Measurements from ENCODE around the gene MORN1.

DNA sequence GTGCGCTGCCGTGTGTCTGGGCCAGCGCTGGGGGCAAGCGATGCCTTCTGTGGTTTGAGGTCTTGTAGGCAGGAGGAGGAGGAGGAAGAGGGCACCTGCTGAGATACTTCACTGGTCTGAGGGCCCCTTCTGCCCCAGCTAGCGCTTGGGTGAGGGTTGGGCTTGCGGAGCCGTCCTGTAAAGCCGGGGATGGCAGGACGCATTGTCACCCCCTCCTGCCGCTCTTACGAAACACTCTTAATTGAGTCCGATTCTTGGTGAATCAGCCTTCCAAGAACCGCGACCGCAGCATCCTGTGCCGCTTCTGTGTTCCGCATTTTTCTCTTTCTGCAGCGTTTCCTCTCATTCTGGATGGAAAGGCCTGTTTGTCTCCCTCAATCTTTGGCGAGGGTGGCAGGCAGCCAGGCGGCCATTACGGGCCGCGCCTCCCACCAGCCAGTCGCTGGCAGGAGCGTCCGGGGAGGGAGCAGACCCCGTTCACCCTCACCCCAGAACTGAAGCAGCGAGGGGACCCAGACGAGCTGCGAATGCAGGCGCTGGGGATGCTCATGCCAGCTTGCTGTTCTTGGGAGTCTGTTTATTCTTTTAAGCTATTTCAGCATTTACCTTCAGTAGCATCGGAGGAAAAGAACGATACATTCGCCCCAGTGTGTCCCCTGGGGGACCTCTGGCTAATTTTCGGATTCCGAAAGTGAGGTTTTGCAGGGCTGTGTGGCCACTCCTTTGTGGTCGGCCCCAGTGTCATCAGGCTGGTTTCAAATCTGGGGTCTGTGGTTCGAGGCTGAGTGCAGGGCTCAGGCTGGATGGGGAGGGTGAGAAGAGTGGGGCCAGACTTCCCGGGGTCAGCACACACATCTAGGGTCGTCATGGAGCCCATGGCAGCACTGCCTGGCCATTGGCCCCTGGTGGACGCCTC lies 100.5 kb downstream of the MORN1 start:
- TF ChIP-seq, protein P1, sequence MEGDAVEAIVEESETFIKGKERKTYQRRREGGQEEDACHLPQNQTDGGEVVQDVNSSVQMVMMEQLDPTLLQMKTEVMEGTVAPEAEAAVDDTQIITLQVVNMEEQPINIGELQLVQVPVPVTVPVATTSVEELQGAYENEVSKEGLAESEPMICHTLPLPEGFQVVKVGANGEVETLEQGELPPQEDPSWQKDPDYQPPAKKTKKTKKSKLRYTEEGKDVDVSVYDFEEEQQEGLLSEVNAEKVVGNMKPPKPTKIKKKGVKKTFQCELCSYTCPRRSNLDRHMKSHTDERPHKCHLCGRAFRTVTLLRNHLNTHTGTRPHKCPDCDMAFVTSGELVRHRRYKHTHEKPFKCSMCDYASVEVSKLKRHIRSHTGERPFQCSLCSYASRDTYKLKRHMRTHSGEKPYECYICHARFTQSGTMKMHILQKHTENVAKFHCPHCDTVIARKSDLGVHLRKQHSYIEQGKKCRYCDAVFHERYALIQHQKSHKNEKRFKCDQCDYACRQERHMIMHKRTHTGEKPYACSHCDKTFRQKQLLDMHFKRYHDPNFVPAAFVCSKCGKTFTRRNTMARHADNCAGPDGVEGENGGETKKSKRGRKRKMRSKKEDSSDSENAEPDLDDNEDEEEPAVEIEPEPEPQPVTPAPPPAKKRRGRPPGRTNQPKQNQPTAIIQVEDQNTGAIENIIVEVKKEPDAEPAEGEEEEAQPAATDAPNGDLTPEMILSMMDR (IDR thresholded peaks at IDR 0.05): no peak
- no peak for TF ChIP-seq POLR2A (IDR thresholded peaks at IDR 0.05)
